GM12878 (cell line): ENCODE data around the gene PEX26. TPM values are rescaled to one million over a fixed set of nuclear protein-coding genes. Genes with fewer than 3 reads are reported as not detected.

Experiments
- ATAC-seq: fragments of 200-7000 bp; cut with Tn5 transposase; 3 replicates; pipeline ENCODE4 v1.9.1; 2020; ENCODE audit warnings: mild to moderate bottlenecking, moderate library complexity
- BruUV-seq: library from RNA; stranded (reverse); fragments of 400-500 nt; replicated peaks from 2 replicates; lab custom pipeline; 2021; lab: Mats Ljungman, UMichigan
- CTCF ChIA-PET: fragments of 300-600 bp; sonication (Branson Sonifier 250); formaldehyde crosslinking; extraction: SDS; loops from one replicate; lab custom pipeline; 2021; ENCODE audit warnings: inconsistent platforms; lab: Yijun Ruan, JAX
- POLR2A ChIA-PET: fragments of 350-600 bp; formaldehyde crosslinking; extraction: SDS; loops from one replicate; lab custom pipeline; 2021; ENCODE audit warnings: inconsistent platforms; lab: Charles Lee
- RAD21 ChIA-PET: fragments of 300-600 bp; sonication (Branson Sonifier 250); formaldehyde crosslinking; loops from one replicate; lab custom pipeline; 2023; ENCODE audit warnings: antibody characterized with exemption; ENCODE audit not compliant: unreplicated experiment; lab: Charles Lee
- SMC1A ChIA-PET: fragments of 300-600 bp; sonication (Branson Sonifier 250); formaldehyde crosslinking; loops from one replicate; lab custom pipeline; 2023; ENCODE audit not compliant: unreplicated experiment, uncharacterized antibody; lab: Charles Lee
- DNase-seq: peaks from one replicate; pipeline ENCODE4 v3.0.0-alpha.2; 2011; ENCODE audit warnings: low read depth, low spot score
- FAIRE-seq: peaks from 3 replicates; lab custom pipeline; 2011; peaks lifted over from hg19 to GRCh38; lab: Jason Lieb, UNC
- H2AFZ ChIP-seq: 2 replicates; pipeline ENCODE4 v1.6.0; 2011; ENCODE audit warnings: low read depth, low read length, control low read depth; ENCODE audit not compliant: control insufficient read depth
- H3K27ac ChIP-seq: 2 replicates; pipeline ENCODE4 v1.5.1; 2011; ENCODE audit warnings: control low read depth; ENCODE audit not compliant: control insufficient read depth, insufficient read depth
- H3K27me3 ChIP-seq, 2 experiments: replicated peaks in 1 of 2; 2 replicates each; pipeline versions ENCODE4 v1.6.0 to v1.6.1; 2011; ENCODE audit warnings: low read length in 1 of 2; ENCODE audit not compliant: control insufficient read depth in 2 of 2, insufficient read depth in 2 of 2
- H3K36me3 ChIP-seq, 2 experiments: 2 replicates each; pipeline ENCODE4 v1.5.1; 2011; ENCODE audit warnings: low read length in 1 of 2; ENCODE audit not compliant: control insufficient read depth in 2 of 2, insufficient read depth in 2 of 2
- H3K4me1 ChIP-seq: 2 replicates; pipeline ENCODE4 v1.6.1; 2011; ENCODE audit warnings: mild to moderate bottlenecking, low read length, moderate library complexity, mixed read lengths; ENCODE audit not compliant: control insufficient read depth, insufficient read depth
- H3K4me2 ChIP-seq: 2 replicates; pipeline ENCODE4 v1.6.0; 2011; ENCODE audit warnings: control low read depth; ENCODE audit not compliant: control insufficient read depth, insufficient read depth
- H3K4me3 ChIP-seq: fragments of 200-600 bp; sonication (generic); 2 replicates; pipeline ENCODE4 v1.5.1; 2016
- H3K79me2 ChIP-seq: 2 replicates; pipeline ENCODE4 v1.6.0; 2011; ENCODE audit warnings: low read length; ENCODE audit not compliant: control insufficient read depth, insufficient read depth
- H3K9ac ChIP-seq: 2 replicates; pipeline ENCODE4 v1.8.0; 2011; ENCODE audit warnings: low read length, control low read depth, mixed read lengths; ENCODE audit not compliant: control insufficient read depth, insufficient read depth
- H3K9me3 ChIP-seq: replicated peaks from 3 replicates; pipeline ENCODE4 v1.5.1; 2011; ENCODE audit warnings: mild to moderate bottlenecking, low read length; ENCODE audit not compliant: control insufficient read depth, insufficient read depth
- H4K20me1 ChIP-seq: 2 replicates; pipeline ENCODE4 v1.6.0; 2011; ENCODE audit not compliant: control insufficient read depth, insufficient read depth
- CBX3 ChIP-seq: fragments of 200-600 bp; sonication (generic); IDR thresholded peaks from 2 replicates; pipeline ENCODE4 v1.6.1; 2016; ENCODE audit warnings: low read depth, borderline replicate concordance
- CEBPB ChIP-seq, 2 experiments: fragments of 150-350 bp in 1 of 2; IDR thresholded peaks; 2 replicates each; pipeline ENCODE4 v1.6.1; 2012 to 2014; ENCODE audit warnings: low read depth in 2 of 2, low read length in 2 of 2, borderline replicate concordance in 1 of 2, inconsistent platforms in 1 of 2
- IKZF1 ChIP-seq: fragments of 450-650 bp; conservative IDR thresholded peaks from 2 replicates; pipeline ENCODE4 v1.6.1; 2017; ENCODE audit warnings: antibody characterized with exemption, mild to moderate bottlenecking
- JUND ChIP-seq: IDR thresholded peaks from 2 replicates; pipeline ENCODE4 v1.6.1; 2012; ENCODE audit warnings: low read depth, mild to moderate bottlenecking, low read length, improper control_type of control experiment, moderate library complexity
- MYB ChIP-seq: fragments of 150-350 bp; IDR thresholded peaks from 2 replicates; pipeline ENCODE4 v1.6.1; 2014; ENCODE audit warnings: mild to moderate bottlenecking, low read depth, low read length, borderline replicate concordance
- RAD51 ChIP-seq: fragments of 450-650 bp; IDR thresholded peaks from 2 replicates; pipeline ENCODE4 v1.6.1; 2016; ENCODE audit warnings: moderate library complexity, mild to moderate bottlenecking, inconsistent platforms
- RFX5 ChIP-seq: IDR thresholded peaks from 2 replicates; pipeline ENCODE4 v1.6.1; 2011; ENCODE audit warnings: low read depth, low read length, improper control_type of control experiment
- TCF3 ChIP-seq: IDR thresholded peaks from 2 replicates; pipeline ENCODE4 v1.6.1; 2012; ENCODE audit warnings: low read depth, mild to moderate bottlenecking, low read length, borderline replicate concordance; ENCODE audit not compliant: insufficient read depth
- ZSCAN29 ChIP-seq: fragments of 450-650 bp; IDR thresholded peaks from 2 replicates; pipeline ENCODE4 v1.6.1; 2017; ENCODE audit warnings: mild to moderate bottlenecking, moderate library complexity
- WGBS: methylation state at CpG from one replicate; pipeline ENCODE4 v1.1.6; 2016; ENCODE audit warnings: low lambda C conversion rate; ENCODE audit not compliant: insufficient replicate concordance, insufficient coverage; ENCODE audit errors: missing lambda C conversion rate; 5-methylcytosine and 5-hydroxymethylcytosine counted together
- in situ Hi-C: fragments of 300-500 bp; cut with MboI; formaldehyde crosslinking; loops from 9 replicates; pipeline ENCODE4 v1.14.3; 2018; ENCODE audit warnings: mixed read lengths
- intact Hi-C: fragments of 100-400 bp; cut with micrococcal nuclease; formaldehyde crosslinking; loops from one replicate; pipeline ENCODE4 v1.14.2; 2022; ENCODE audit not compliant: unreplicated experiment
- polyA plus RNA-seq, 11 experiments: library from polyadenylated mRNA; depleted of rRNA in 4 of 11; unstranded in 6 of 11; stranded (reverse) in 5 of 11; fragments of >200 nt; fragmentation: Nextera tagmentation in 4 of 11; fragmentation: Illumina TruSeq in 1 of 11; extraction: Ambion mirVana in 4 of 11; extraction: Trizol in 1 of 11; gene quantifications; 1 replicate in 1 of 11; 2 replicates in 10 of 11; pipeline versions ENCODE4 v1.2.1 to v1.2.3, GENCODE V29; 2011 to 2016; ENCODE audit warnings: inconsistent platforms in 2 of 11, missing spikeins in 2 of 11, low read depth in 1 of 11
- total RNA-seq, 4 experiments: library from RNA; depleted of rRNA in 3 of 4; stranded (reverse); fragments of >200 nt in 3 of 4; fragmentation: Illumina TruSeq in 1 of 4; extraction: Trizol in 1 of 4; gene quantifications; 2 replicates each; pipeline versions ENCODE4 v1.2.1 to v1.2.3, GENCODE V29; 2013 to 2021
- TF ChIP-seq, protein P1 (sequence below): fragments of 450-650 bp; conservative IDR thresholded peaks from 2 replicates; pipeline ENCODE4 v1.6.1; 2017; ENCODE audit warnings: mild to moderate bottlenecking, moderate library complexity
- TF ChIP-seq, protein P2 (sequence below): IDR thresholded peaks from 2 replicates; pipeline ENCODE4 v1.6.1; 2012; ENCODE audit warnings: mild to moderate bottlenecking, low read depth, low read length

The PEX26 gene
- total and polyA plus RNA-seq, 10 of the 15 experiments (the other 5 are each of a cell fraction or from before 2014, with no cell fraction given) = 0.79 to 50.8 (median 22.4) TPM

DNA sequence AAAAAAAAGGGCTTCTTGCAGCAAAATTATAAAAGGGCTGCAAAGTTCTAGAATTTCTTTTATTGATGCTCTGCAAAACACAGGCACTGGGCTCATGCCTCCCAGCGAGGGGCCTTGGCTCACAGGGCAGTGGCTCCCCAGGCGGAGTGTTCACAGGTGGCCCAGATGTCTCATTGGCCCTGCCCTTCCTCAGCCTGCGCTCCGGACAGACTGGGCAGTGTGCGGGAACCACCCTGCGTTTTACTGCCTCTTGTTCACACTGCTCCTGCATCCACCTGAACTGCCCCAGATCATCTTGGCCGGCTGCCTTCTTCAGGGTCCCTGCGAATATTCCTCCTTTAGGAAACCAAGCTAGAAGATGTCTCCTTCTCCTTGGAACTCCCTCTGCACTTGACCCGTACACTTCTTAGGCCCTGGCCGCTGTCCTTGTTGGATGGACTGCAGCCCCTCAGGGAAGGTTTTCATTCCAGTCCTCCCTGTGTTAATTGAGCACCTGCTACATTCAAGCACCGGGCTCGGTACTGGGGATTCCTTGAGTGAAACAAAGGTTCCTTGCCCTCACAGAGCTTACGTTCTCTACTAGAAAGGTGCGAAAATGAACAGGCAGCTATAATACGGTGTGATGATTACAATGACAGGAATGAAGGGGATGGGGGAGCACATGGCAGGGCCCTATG is 37.3 kb downstream of the PEX26 start:
- CTCF ChIA-PET = interaction anchor here (2.0 to 5.9 kb wide), 2 partner anchors 30 to 38 kb away, joined by 6 to 36 read pairs; partner anchors contain the start of gene PEX26
- H3K4me2 ChIP-seq = 0 out of 2 replicates have a peak overlapping the region, but pooled peaks have one; percentile 32
- intact Hi-C loops (no loop called here), in situ Hi-C loops (no loop called here)
- TF ChIP-seq CBX3 = no peak
- no peak for TF ChIP-seq MYB
- TF ChIP-seq, protein P1, sequence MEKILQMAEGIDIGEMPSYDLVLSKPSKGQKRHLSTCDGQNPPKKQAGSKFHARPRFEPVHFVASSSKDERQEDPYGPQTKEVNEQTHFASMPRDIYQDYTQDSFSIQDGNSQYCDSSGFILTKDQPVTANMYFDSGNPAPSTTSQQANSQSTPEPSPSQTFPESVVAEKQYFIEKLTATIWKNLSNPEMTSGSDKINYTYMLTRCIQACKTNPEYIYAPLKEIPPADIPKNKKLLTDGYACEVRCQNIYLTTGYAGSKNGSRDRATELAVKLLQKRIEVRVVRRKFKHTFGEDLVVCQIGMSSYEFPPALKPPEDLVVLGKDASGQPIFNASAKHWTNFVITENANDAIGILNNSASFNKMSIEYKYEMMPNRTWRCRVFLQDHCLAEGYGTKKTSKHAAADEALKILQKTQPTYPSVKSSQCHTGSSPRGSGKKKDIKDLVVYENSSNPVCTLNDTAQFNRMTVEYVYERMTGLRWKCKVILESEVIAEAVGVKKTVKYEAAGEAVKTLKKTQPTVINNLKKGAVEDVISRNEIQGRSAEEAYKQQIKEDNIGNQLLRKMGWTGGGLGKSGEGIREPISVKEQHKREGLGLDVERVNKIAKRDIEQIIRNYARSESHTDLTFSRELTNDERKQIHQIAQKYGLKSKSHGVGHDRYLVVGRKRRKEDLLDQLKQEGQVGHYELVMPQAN = no peak
- no peak for TF ChIP-seq CEBPB (IDR thresholded peaks at IDR 0.05; ENCODE audit: borderline replicate concordance in 1 of 2, low read depth in 2 of 2, low read length in 2 of 2)
- no peak for TF ChIP-seq RAD51
- TF ChIP-seq, protein P2, sequence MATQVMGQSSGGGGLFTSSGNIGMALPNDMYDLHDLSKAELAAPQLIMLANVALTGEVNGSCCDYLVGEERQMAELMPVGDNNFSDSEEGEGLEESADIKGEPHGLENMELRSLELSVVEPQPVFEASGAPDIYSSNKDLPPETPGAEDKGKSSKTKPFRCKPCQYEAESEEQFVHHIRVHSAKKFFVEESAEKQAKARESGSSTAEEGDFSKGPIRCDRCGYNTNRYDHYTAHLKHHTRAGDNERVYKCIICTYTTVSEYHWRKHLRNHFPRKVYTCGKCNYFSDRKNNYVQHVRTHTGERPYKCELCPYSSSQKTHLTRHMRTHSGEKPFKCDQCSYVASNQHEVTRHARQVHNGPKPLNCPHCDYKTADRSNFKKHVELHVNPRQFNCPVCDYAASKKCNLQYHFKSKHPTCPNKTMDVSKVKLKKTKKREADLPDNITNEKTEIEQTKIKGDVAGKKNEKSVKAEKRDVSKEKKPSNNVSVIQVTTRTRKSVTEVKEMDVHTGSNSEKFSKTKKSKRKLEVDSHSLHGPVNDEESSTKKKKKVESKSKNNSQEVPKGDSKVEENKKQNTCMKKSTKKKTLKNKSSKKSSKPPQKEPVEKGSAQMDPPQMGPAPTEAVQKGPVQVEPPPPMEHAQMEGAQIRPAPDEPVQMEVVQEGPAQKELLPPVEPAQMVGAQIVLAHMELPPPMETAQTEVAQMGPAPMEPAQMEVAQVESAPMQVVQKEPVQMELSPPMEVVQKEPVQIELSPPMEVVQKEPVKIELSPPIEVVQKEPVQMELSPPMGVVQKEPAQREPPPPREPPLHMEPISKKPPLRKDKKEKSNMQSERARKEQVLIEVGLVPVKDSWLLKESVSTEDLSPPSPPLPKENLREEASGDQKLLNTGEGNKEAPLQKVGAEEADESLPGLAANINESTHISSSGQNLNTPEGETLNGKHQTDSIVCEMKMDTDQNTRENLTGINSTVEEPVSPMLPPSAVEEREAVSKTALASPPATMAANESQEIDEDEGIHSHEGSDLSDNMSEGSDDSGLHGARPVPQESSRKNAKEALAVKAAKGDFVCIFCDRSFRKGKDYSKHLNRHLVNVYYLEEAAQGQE = no peak
- TF ChIP-seq IKZF1 = no peak
- no peak for TF ChIP-seq TCF3
- TF ChIP-seq JUND = no peak
- no peak for TF ChIP-seq ZSCAN29
- no peak for TF ChIP-seq RFX5
- no peaks in the 10 kb centered on the region for H4K20me1 ChIP-seq
- H3K27ac ChIP-seq = no peak overlapping the region
- no peak overlapping the region for H3K4me3 ChIP-seq
- POLR2A ChIA-PET = no interaction called here
- H3K27me3 ChIP-seq = no peaks in the 10 kb centered on the region; a peak in 1 of 4 replicates
- FAIRE-seq (no peak), DNase-seq (no peak), ATAC-seq (no peak)
- 83% methylated on average over 15 of the region's 15 CpGs for WGBS
- H3K79me2 ChIP-seq = peaks cover 26% of the 10 kb centered on the region
- H3K9ac ChIP-seq = no peak overlapping the region
- no peaks in the 10 kb centered on the region; the same call in 2 of the 3 replicates for H3K9me3 ChIP-seq
- no TSS peak for BruUV-seq
- RAD21 ChIA-PET = interaction anchor here (6.2 kb wide), 1 partner anchor 39 kb away, joined by 34 read pairs; the partner anchor contains the start of gene PEX26
- H3K36me3 ChIP-seq = no peaks in the 10 kb centered on the region
- H3K4me1 ChIP-seq = peaks cover 19% of the 10 kb centered on the region
- H2AFZ ChIP-seq = no peak overlapping the region
- SMC1A ChIA-PET = interaction anchor here (0.9 to 1.4 kb wide), 4 partner anchors 9 to 39 kb away, joined by 3 to 5 read pairs (median 3); partner anchors contain the start of gene PEX26
